DOHH2 (cell line): Measurements from ENCODE around the gene MYDGF.

Experiments used
- H3F3A ChIP-seq: fragments of 200-600 bp; sonication (generic), shearing (Covaris generic); 2 replicates; pipeline ENCODE4 v1.6.0; 2016; ENCODE audit warnings: antibody characterized with exemption, mild to moderate bottlenecking; ENCODE audit not compliant: control insufficient read depth, insufficient read depth
- H3K27ac ChIP-seq: fragments of 200-600 bp; sonication (generic); 2 replicates; pipeline ENCODE4 v1.5.1; 2014; ENCODE audit warnings: low read depth, mild to moderate bottlenecking, low read length, moderate library complexity
- H3K27me3 ChIP-seq: fragments of 200-600 bp; sonication (generic); 2 replicates; pipeline ENCODE4 v1.6.1; 2014; ENCODE audit warnings: mild to moderate bottlenecking, low read length, mixed read lengths; ENCODE audit not compliant: control insufficient read depth
- H3K36me3 ChIP-seq: fragments of 200-600 bp; sonication (generic); 2 replicates; pipeline ENCODE4 v1.6.1; 2014; ENCODE audit warnings: mild to moderate bottlenecking, low read length, moderate library complexity, mixed read lengths; ENCODE audit not compliant: control insufficient read depth
- H3K4me1 ChIP-seq: fragments of 200-600 bp; sonication (generic); 2 replicates; pipeline ENCODE4 v1.6.1; 2014; ENCODE audit warnings: mild to moderate bottlenecking, low read length, mixed read lengths; ENCODE audit not compliant: control insufficient read depth
- H3K4me2 ChIP-seq: fragments of 200-600 bp; sonication (generic); 2 replicates; pipeline ENCODE4 v1.6.0; 2014; ENCODE audit warnings: mild to moderate bottlenecking, low read length, moderate library complexity
- H3K4me3 ChIP-seq: fragments of 200-600 bp; sonication (generic); 2 replicates; pipeline ENCODE4 v1.5.1; 2014; ENCODE audit warnings: mild to moderate bottlenecking, low read length, mixed read lengths
- H3K79me2 ChIP-seq: fragments of 200-600 bp; sonication (generic); 2 replicates; pipeline ENCODE4 v1.6.1; 2014; ENCODE audit warnings: mild to moderate bottlenecking, low read length, mixed read lengths; ENCODE audit not compliant: control insufficient read depth
- H3K9me2 ChIP-seq: fragments of 200-600 bp; sonication (generic); replicated peaks from 2 replicates; pipeline ENCODE4 v1.6.1; 2014; ENCODE audit warnings: mild to moderate bottlenecking, low read length, mixed read lengths; ENCODE audit not compliant: control insufficient read depth
- H3K9me3 ChIP-seq: fragments of 200-600 bp; sonication (generic); 2 replicates; pipeline ENCODE4 v1.6.1; 2014; ENCODE audit warnings: antibody characterized with exemption, low read length, mixed read lengths; ENCODE audit not compliant: control insufficient read depth, insufficient read depth
- H4K20me1 ChIP-seq: fragments of 200-600 bp; sonication (generic); 2 replicates; pipeline ENCODE4 v1.6.0; 2014; ENCODE audit warnings: low read depth, mild to moderate bottlenecking, antibody characterized with exemption, low read length, moderate library complexity; ENCODE audit not compliant: control insufficient read depth, insufficient read depth
- CTCF ChIP-seq: fragments of 200-600 bp; sonication (generic); IDR thresholded peaks from one replicate; pipeline ENCODE4 v1.5.1; 2014; ENCODE audit warnings: antibody characterized with exemption, mild to moderate bottlenecking, low read depth, low read length; ENCODE audit not compliant: poor library complexity, severe bottlenecking
- EZH2phosphoT487 ChIP-seq: fragments of 200-600 bp; sonication (generic); IDR thresholded peaks from 2 replicates; pipeline ENCODE4 v1.6.1; 2017; ENCODE audit warnings: borderline replicate concordance, mild to moderate bottlenecking, antibody characterized with exemption, low read length, moderate library complexity, mixed read lengths

The MYDGF gene

GRCh38 chr19:4678881-4679790 is 9.0 kb upstream of the MYDGF start:
- H3K4me1 ChIP-seq: no peaks in the 10 kb centered on the region
- H3K27ac ChIP-seq: no peak overlapping the region
- H3K36me3 ChIP-seq: peaks cover 13% of the 10 kb centered on the region
- no peaks in the 10 kb centered on the region for H3F3A ChIP-seq
- TF ChIP-seq EZH2phosphoT487: no peak
- no peak for TF ChIP-seq CTCF
- no peaks in the 10 kb centered on the region for H4K20me1 ChIP-seq
- no peaks in the 10 kb centered on the region for H3K79me2 ChIP-seq
- H3K4me3 ChIP-seq: no peak overlapping the region
- H3K9me3 ChIP-seq: no peaks in the 10 kb centered on the region
- no peaks in the 10 kb centered on the region for H3K27me3 ChIP-seq
- H3K9me2 ChIP-seq: no peaks in the 10 kb centered on the region
- H3K4me2 ChIP-seq: no peak overlapping the region

- Histone ChIP-seq H3F3A (peaks cover 2% of the 10 kb centered on the region; the same call in 1 of the 2 replicates), H3K27ac (no peak overlapping the region), H3K79me2 (no peaks in the 10 kb centered on the region), H3K9me3 (no peaks in the 10 kb centered on the region), H3K9me2 (no peaks in the 10 kb centered on the region), H4K20me1 (no peaks in the 10 kb centered on the region), H3K36me3 (peaks cover 13% of the 10 kb centered on the region), H3K4me1 (no peaks in the 10 kb centered on the region), H3K4me3 (no peak overlapping the region), H3K4me2 (no peak overlapping the region), H3K27me3 (no peaks in the 10 kb centered on the region)
- TF ChIP-seq EZH2phosphoT487: no peak
- TF ChIP-seq CTCF: peak; percentile 72
Observed at GRCh38 chr19:4676955-4677731, 7.0 kb upstream of the MYDGF start.

GRCh38 chr19:4675346-4675745 is 5.2 kb upstream of the MYDGF start:
- H4K20me1 ChIP-seq: no peaks in the 10 kb centered on the region
- H3K79me2 ChIP-seq: no peaks in the 10 kb centered on the region
- H3K9me2 ChIP-seq: no peaks in the 10 kb centered on the region
- TF ChIP-seq CTCF (no peak), EZH2phosphoT487 (no peak)
- no peak overlapping the region for H3K4me3 ChIP-seq
- H3F3A ChIP-seq: peaks cover 14% of the 10 kb centered on the region
- no peak overlapping the region for H3K27ac ChIP-seq
- no peaks in the 10 kb centered on the region for H3K9me3 ChIP-seq
- H3K27me3 ChIP-seq: no peaks in the 10 kb centered on the region
- no peak overlapping the region for H3K4me2 ChIP-seq
- peaks cover 13% of the 10 kb centered on the region for H3K36me3 ChIP-seq
- peaks cover 4% of the 10 kb centered on the region for H3K4me1 ChIP-seq
